ACC112 (cell line): ENCODE measurements around the gene MYO18B.

Experiments used
- H2AFZ ChIP-seq: fragments of 200-600 bp; sonication (generic); one replicate; pipeline ENCODE4 v1.6.0; 2017; ENCODE audit warnings: antibody characterized with exemption, low read length; ENCODE audit not compliant: unreplicated experiment
- H3K27ac ChIP-seq: fragments of 200-600 bp; sonication (generic); 2 replicates; pipeline ENCODE4 v1.5.1; 2014; ENCODE audit warnings: low read depth, mild to moderate bottlenecking, antibody characterized with exemption, low read length, moderate library complexity
- H3K27me3 ChIP-seq: fragments of 200-600 bp; sonication (generic); 2 replicates; pipeline ENCODE4 v1.6.1; 2014; ENCODE audit warnings: mild to moderate bottlenecking, antibody characterized with exemption, low read length, moderate library complexity, mixed read lengths; ENCODE audit not compliant: insufficient read depth
- H3K36me3 ChIP-seq: fragments of 200-600 bp; sonication (generic); 2 replicates; pipeline ENCODE4 v1.6.1; 2016; ENCODE audit warnings: mild to moderate bottlenecking, antibody characterized with exemption, low read length, moderate library complexity, mixed read lengths; ENCODE audit not compliant: insufficient read depth
- H3K4me1 ChIP-seq: fragments of 200-600 bp; sonication (generic); one replicate; pipeline ENCODE4 v1.6.1; 2016; ENCODE audit warnings: low read length, mixed read lengths; ENCODE audit not compliant: insufficient read depth, unreplicated experiment, control insufficient read depth
- H3K4me3 ChIP-seq: fragments of 200-600 bp; sonication (generic); 2 replicates; pipeline ENCODE4 v1.5.1; 2014; ENCODE audit warnings: mild to moderate bottlenecking, low read depth, low read length
- H3K79me2 ChIP-seq: fragments of 200-600 bp; sonication (generic); one replicate; pipeline ENCODE4 v1.6.0; 2016; ENCODE audit warnings: low read length; ENCODE audit not compliant: control insufficient read depth, unreplicated experiment, insufficient read depth

MYO18B gene

GRCh38 chr22:25900390-25900789, 158.4 kb downstream of the MYO18B start:
- no peaks in the 10 kb centered on the region for H3K79me2 ChIP-seq
- no peak overlapping the region for H2AFZ ChIP-seq
- H3K36me3 ChIP-seq: no peaks in the 10 kb centered on the region
- H3K27me3 ChIP-seq: no peaks in the 10 kb centered on the region
- no peaks in the 10 kb centered on the region for H3K4me1 ChIP-seq
- H3K27ac ChIP-seq: no peak overlapping the region
- no peak overlapping the region for H3K4me3 ChIP-seq

GRCh38 chr22:25900880-25901279, 158.9 kb downstream of the MYO18B start:
- H3K27ac ChIP-seq: no peak overlapping the region
- no peaks in the 10 kb centered on the region for H3K79me2 ChIP-seq
- no peaks in the 10 kb centered on the region for H3K27me3 ChIP-seq
- no peaks in the 10 kb centered on the region for H3K4me1 ChIP-seq
- H3K4me3 ChIP-seq: no peak overlapping the region
- H2AFZ ChIP-seq: no peak overlapping the region
- H3K36me3 ChIP-seq: no peaks in the 10 kb centered on the region

GRCh38 chr22:25902402-25902801, 160.4 kb downstream of the MYO18B start:
- H3K36me3 ChIP-seq: no peaks in the 10 kb centered on the region
- H3K4me3 ChIP-seq: no peak overlapping the region
- H3K4me1 ChIP-seq: no peaks in the 10 kb centered on the region
- H3K79me2 ChIP-seq: no peaks in the 10 kb centered on the region
- no peaks in the 10 kb centered on the region for H3K27me3 ChIP-seq
- no peak overlapping the region for H3K27ac ChIP-seq
- no peak overlapping the region for H2AFZ ChIP-seq

GRCh38 chr22:25903294-25903693, 161.3 kb downstream of the MYO18B start:
- Histone ChIP-seq H3K27me3 (no peaks in the 10 kb centered on the region), H3K4me1 (no peaks in the 10 kb centered on the region), H3K27ac (no peak overlapping the region), H3K79me2 (no peaks in the 10 kb centered on the region), H2AFZ (no peak overlapping the region), H3K4me3 (no peak overlapping the region), H3K36me3 (no peaks in the 10 kb centered on the region)

GRCh38 chr22:25908212-25908611, 166.2 kb downstream of the MYO18B start:
- Histone ChIP-seq H3K27ac (no peak overlapping the region), H3K4me3 (no peak overlapping the region), H2AFZ (no peak overlapping the region), H3K36me3 (no peaks in the 10 kb centered on the region), H3K4me1 (no peaks in the 10 kb centered on the region), H3K27me3 (no peaks in the 10 kb centered on the region), H3K79me2 (no peaks in the 10 kb centered on the region)

GRCh38 chr22:25908755-25909154, 166.8 kb downstream of the MYO18B start:
- H3K79me2 ChIP-seq: no peaks in the 10 kb centered on the region
- no peak overlapping the region for H3K4me3 ChIP-seq
- H3K4me1 ChIP-seq: no peaks in the 10 kb centered on the region
- H2AFZ ChIP-seq: no peak overlapping the region
- H3K27me3 ChIP-seq: no peaks in the 10 kb centered on the region
- no peak overlapping the region for H3K27ac ChIP-seq
- no peaks in the 10 kb centered on the region for H3K36me3 ChIP-seq

GRCh38 chr22:25909614-25910387, 167.8 kb downstream of the MYO18B start:
- Histone ChIP-seq H3K36me3 (no peaks in the 10 kb centered on the region), H3K79me2 (no peaks in the 10 kb centered on the region), H3K27me3 (no peaks in the 10 kb centered on the region), H3K4me1 (no peaks in the 10 kb centered on the region), H3K4me3 (no peak overlapping the region), H3K27ac (no peak overlapping the region), H2AFZ (no peak overlapping the region)

GRCh38 chr22:25911243-25911972, 169.4 kb downstream of the MYO18B start:
- H3K4me3 ChIP-seq: no peak overlapping the region
- H3K4me1 ChIP-seq: no peaks in the 10 kb centered on the region
- H2AFZ ChIP-seq: no peak overlapping the region
- H3K27ac ChIP-seq: no peak overlapping the region
- no peaks in the 10 kb centered on the region for H3K27me3 ChIP-seq
- H3K36me3 ChIP-seq: no peaks in the 10 kb centered on the region
- no peaks in the 10 kb centered on the region for H3K79me2 ChIP-seq

GRCh38 chr22:25919452-25919851, 177.5 kb downstream of the MYO18B start:
- H3K4me1 ChIP-seq: no peaks in the 10 kb centered on the region
- H3K36me3 ChIP-seq: no peaks in the 10 kb centered on the region
- no peak overlapping the region for H2AFZ ChIP-seq
- H3K4me3 ChIP-seq: no peak overlapping the region
- no peaks in the 10 kb centered on the region for H3K79me2 ChIP-seq
- no peak overlapping the region for H3K27ac ChIP-seq
- no peaks in the 10 kb centered on the region for H3K27me3 ChIP-seq

GRCh38 chr22:25922141-25922540, 180.2 kb downstream of the MYO18B start:
- H3K36me3 ChIP-seq: no peaks in the 10 kb centered on the region
- H2AFZ ChIP-seq: no peak overlapping the region
- no peaks in the 10 kb centered on the region for H3K79me2 ChIP-seq
- no peaks in the 10 kb centered on the region for H3K4me1 ChIP-seq
- no peaks in the 10 kb centered on the region for H3K27me3 ChIP-seq
- H3K27ac ChIP-seq: no peak overlapping the region
- no peak overlapping the region for H3K4me3 ChIP-seq

- Histone ChIP-seq H3K27ac (no peak overlapping the region), H3K4me1 (no peaks in the 10 kb centered on the region), H3K4me3 (no peak overlapping the region), H3K36me3 (no peaks in the 10 kb centered on the region), H3K79me2 (no peaks in the 10 kb centered on the region), H2AFZ (no peak overlapping the region), H3K27me3 (no peaks in the 10 kb centered on the region)
These were observed 181.9 kb downstream of the MYO18B start for GRCh38 chr22:25923914-25924313.
